ENCODE measurements around the gene PLCL1.

Gene PLCL1

DNA sequence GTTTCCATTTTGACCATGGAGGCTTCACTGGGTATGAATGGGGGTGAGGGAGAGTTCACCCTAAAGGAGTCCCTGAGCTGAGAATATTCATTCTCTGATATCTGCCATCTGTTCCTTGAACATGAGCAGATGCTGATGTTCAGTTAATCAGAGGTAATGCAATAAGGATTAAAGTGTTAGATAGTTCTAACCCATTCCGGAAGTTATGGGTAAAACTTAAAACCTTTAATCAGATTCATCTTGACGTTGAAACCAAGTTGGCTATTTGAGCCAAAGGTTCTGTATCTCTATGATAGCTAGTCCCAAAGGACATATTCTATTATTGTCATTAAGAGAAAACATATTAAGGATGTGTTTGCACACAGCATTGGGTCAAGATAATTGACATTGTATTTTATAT lies 268.9 kb downstream of the PLCL1 start:
- DNase-seq, result no peak

DNA sequence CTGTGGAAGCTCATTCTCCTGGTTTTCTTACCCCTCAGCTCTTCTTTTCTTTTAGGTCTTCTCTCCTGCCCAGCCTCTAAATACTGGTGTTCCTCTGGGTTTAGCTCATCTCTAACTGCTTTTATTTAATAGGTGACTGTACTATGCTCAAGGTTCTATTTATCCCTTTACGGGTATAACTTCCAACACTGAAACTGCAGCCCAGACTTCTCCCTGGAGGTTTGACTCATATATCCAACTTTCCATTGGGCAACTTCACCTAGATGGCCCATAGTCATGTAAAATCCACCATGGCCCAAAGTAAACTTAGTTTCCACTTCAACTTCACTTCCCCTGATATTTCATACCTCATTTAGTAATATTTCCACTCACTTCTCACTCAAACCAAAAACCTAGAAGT lies 273.1 kb downstream of the PLCL1 start:
- no peak for DNase-seq

- no peak for DNase-seq
Measured at GRCh38 chr2:198080879-198081765, 276.7 kb downstream of the PLCL1 start.

- no peak for DNase-seq
Measured at GRCh38 chr2:198084156-198084555, 279.8 kb downstream of the PLCL1 start.

DNA sequence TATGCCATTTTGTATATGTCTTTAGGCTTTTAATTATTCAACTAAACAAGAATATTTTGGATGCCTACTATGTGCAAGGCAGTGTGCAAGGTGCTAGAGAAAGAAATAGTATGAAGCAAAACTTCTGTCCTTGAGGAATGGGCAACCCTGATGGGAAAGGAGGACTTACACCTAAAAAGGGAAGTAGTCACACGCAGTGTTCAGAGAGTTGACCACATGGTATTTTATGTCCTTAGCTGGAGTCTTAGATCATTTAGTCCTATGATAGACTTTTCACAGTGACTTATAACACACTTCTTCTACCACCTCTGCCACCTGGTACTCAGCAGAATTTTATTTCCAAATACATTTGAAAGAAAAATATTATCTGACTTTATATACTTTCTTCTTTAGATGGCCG lies 291.6 kb downstream of the PLCL1 start:
- no peak for DNase-seq

- DNase-seq, result no peak
Measured at GRCh38 chr2:198096965-198097364, 292.6 kb downstream of the PLCL1 start.

DNA sequence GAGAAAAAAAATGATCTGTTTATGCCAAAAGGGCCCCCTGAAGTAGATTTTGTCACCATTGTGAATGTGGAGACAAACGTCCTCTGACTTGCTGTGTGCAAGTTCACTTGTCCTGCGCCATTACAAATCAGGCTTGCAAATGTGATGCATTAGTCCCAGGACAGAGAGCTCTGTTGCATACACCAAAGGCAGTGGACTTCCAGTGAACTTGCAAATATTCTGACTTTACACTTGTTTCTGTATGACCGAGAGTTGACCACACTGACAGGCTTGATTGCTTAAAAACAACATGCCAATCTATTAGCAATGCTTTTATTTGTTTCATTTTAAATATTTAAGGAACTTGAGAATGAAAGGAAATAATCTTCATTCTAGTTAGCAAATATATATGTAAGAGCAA lies 293.2 kb downstream of the PLCL1 start:
- no peak for DNase-seq

DNA sequence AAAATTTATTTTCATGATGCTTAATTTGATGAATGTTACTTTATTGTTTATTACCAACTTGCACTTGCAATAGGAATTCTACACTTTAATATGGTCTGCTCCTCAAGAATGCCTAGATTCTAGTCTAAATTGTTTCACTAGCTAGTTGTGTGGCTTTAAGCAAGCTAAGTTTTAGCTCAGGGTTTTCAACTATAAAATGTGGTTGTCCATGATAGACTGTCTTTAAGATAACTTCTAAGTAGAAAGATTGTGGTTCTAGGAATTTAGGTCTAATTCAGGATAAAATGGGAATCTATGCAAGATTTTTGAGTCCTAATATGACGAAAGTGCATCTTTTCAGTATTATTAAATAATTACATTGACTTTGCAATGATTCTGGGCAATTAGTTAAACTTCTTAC lies 294.0 kb downstream of the PLCL1 start:
- DNase-seq, result no peak

- no peak for DNase-seq
Measured at GRCh38 chr2:198098918-198099317, 294.5 kb downstream of the PLCL1 start.

- DNase-seq, result no peak
Measured at GRCh38 chr2:198100346-198100745, 296.0 kb downstream of the PLCL1 start.

DNA sequence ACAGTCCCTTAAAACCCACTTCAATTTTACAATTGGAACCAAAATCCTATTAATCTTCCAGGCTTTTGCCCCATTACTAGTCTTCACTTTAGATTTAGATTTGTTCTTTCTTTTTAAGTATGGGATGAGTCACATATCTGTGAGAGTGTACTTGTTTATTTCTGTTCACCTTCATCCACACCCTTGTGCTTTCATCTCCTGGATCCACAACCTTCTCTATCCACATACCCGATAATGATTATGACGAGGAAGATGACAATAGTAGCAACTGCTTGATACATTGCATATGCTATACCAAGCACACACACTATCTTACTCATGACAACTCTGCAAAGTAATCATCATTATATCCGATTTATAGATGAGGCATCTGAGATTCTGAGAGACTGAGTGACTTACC lies 297.3 kb downstream of the PLCL1 start:
- DNase-seq, result no peak

GRCh38 chr2:198102120-198102519 lies 297.7 kb downstream of the PLCL1 start:
- DNase-seq, result no peak

GRCh38 chr2:198102856-198103255 lies 298.5 kb downstream of the PLCL1 start:
- DNase-seq, result no peak

DNA sequence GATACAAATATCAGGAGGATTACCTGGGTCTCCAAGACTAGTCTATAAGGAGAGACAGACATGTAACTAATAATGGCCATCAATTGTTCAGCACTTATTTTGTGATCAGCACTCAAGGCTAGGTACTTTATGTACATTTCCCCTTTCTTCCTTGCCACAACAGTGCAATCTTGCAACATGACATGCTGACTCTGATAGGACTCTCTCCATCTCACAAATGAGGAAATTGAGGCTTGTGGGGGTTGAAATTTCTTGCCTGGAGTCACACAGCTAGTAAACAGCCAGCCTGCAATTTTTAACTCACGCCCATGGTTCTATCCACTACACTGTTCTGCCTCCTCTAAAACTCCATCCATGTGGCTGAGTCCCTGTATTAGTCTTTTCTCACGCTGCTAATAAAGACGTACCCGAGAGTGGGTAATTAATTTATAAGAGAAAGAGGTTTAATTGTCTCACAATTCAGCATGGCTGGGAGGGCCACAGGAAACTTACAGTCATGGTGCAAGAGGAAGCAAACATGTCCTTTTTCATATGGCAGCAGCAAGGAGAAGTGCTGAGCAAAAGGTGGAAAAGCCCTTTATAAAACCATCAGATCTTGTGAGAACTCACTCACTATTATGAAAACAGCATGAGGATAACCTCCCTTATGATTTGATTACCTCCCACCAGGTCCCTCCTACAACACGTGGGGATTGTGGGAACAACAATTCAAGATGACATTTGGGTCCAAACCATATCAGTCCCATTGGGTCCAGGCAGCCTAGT lies 302.4 kb downstream of the PLCL1 start:
- no peak for DNase-seq

DNA sequence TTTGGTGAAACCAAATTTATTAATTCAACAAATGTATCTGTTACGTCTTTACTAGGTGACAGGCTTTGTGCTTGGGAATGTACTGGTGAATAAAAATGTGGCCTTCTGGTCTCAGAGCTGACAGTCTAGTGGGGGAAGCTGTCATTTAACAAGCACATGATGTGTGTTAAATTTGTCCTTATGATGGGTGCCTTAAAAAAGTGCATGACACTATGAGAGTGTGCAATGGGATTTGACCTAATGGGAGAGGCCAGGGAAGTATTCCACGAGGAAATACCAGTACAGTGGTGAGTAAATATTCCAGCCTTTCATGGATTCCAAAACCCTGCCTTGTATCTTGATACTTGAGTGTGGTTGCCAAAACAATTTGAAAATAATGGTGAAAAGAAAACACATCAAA lies 308.9 kb downstream of the PLCL1 start:
- no peak for DNase-seq

GRCh38 chr2:198114064-198114463 lies 309.7 kb downstream of the PLCL1 start:
- DNase-seq, result no peak

GRCh38 chr2:198115201-198115600 lies 310.8 kb downstream of the PLCL1 start:
- no peak for DNase-seq

- DNase-seq, result no peak
Measured at GRCh38 chr2:198116756-198117155, 312.4 kb downstream of the PLCL1 start.

DNA sequence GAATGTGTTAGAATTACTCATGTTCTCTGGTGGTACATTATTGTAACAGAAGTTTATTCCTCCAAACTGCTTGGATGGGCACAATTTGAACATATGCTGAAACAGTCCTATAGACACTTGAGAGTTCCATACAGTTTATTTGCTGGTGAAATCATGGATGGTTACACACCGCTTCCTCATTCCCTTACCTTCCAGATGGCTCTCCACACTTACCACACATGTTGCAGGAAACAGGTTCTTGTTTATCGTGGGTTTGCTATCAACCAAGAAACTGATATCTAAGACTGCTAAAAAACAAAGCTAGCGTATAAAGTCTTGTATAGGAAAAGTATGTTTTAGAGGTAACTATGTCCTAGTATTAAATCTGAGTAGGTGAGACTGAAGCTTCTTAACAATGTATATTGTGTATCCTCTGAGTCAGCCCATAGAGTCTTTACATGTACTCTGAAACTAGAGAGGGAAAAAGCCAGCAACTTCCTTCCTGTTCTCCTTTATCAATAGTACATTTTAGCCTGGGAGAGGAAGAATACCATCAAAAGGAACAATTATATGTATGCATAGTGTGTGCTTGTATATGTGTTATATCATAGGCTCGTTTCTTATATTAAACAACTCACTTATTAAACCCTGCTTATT lies 313.1 kb downstream of the PLCL1 start:
- DNase-seq, result no peak

DNA sequence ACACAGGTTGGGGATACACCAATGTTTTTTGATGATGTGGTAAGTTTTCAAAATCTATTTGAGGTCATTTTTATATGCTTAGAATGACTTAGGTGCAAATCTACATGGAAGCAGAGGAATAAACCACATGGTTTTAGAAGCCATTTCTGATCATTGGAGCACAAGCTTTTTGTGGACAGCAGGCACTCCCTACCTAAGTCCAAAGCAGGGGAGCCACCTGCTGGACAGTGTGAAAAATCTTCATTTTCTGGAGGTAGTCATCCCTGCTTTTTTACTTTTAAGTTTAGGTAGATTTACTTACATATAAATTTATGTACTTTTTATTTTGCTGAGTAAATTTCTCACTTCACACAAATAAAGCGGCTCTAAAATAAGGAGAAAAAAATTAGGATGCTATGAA lies 323.2 kb downstream of the PLCL1 start:
- DNase-seq, result peak; percentile 55 to 59

DNA sequence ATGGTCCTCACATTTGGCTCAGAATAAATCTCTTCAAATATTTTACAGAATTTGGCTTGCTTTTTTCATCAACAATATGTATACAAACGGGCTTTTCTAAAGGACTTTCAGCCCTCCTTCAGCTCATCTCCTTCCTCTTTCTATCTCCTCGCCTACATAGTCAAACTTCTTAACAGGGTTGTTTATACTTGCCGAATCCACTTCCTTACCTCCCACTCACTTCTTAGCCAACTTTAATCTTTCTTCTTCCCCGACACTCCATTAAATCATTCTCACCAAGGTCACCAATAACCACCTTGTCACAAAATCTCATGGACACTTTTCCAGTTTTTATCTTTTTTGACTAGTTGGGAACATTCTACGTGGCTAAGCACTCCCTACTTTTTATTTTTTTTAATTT lies 325.2 kb downstream of the PLCL1 start:
- DNase-seq, result no peak

GRCh38 chr2:198134293-198134955 lies 330.0 kb downstream of the PLCL1 start:
- DNase-seq, result no peak

DNA sequence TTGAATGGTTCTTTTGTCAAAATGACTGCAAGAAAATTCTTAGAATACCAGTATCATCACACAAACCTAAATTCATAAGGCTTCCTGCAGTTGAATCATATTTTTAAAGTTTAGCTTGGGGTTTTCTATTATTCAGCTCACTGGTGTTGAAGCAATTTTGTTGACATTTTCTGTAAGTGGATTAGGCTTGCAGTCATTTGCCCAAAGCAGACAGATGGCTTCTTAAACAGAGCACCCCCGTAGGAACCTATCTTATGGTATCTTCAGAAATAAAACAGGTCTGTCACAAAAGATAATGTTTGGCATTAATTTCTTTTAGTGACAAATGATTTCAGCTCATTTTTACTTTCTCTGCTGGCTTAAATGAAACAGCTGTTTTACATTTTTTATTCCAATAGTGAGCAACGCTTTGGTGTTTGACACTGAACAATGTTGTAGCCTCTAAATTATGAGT lies 331.1 kb downstream of the PLCL1 start:
- DNase-seq, result no peak

All from stimulated activated CD4-positive, alpha-beta T cell treated with anti-CD3 and anti-CD28 coated beads, Interleukin-2, amount 100 ng/mL, for 24 hours (primary cell).